Activated CD8-positive, alpha-beta memory T cell treated with anti-CD3 and anti-CD28 coated beads, Interleukin-2, amount 50 U/mL, for 24 hours (primary cell): Measurements from ENCODE around the gene SLC12A1.
A peak's percentile ranks its signal among the peaks of the same experiment; 100 is the strongest.

Source experiments
- DNase-seq: peaks from one replicate; pipeline ENCODE4 v3.0.0-alpha.2; 2020; ENCODE audit errors: extremely low read depth

SLC12A1 gene

GRCh38 chr15:48205981-48206380 lies at the start of gene SLC12A1:
Gene SLC12A1 (plus strand): TSS chr15:48206302. CDS start chr15:48207720, 1,418 bp downstream.
- DNase-seq: no peak

GRCh38 chr15:48168616-48169015 lies 37.5 kb upstream of the SLC12A1 start:
- no peak for DNase-seq

- DNase-seq: no peak
These were observed 35.1 kb upstream of the SLC12A1 start for GRCh38 chr15:48170981-48171380.

DNA sequence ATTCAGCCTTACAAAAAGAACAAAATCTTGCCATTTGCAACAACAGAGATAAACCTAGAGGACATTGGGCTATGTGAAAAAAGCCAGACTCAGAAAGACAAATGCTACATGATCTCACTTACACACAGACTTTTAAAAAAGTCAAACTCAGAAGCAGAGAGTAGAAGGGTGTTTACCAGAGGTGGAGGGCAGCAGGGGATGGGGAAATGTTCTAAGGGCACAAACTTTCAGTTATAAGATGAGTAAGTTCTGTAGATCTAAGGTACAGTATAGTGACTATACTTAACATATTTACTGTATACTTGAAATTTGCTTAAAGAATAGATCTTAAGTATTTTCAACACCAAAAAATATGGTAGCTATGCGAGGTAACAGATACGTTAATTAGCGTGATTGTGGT lies 31.0 kb upstream of the SLC12A1 start:
- DNase-seq: no peak

DNA sequence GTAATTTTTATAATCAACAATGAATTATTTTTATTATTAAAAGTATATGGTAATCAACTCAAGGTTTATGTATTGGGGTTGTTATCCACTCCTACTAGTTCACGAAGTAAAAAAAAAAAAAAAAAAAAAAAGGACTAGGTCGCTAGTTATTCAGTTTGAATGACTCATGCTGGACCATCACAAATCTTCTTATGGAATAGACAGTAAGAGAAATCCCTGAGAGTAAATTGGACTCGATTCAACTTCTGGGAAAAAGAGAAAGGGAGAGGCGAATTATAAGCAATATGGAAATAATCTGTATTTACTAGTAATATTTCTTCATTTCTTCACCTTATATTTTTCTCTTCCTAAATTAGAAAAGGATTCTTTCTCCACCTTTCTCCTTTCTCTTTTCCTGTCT lies 30.0 kb upstream of the SLC12A1 start:
- no peak for DNase-seq

GRCh38 chr15:48176957-48177356 lies 29.1 kb upstream of the SLC12A1 start:
- no peak for DNase-seq

DNA sequence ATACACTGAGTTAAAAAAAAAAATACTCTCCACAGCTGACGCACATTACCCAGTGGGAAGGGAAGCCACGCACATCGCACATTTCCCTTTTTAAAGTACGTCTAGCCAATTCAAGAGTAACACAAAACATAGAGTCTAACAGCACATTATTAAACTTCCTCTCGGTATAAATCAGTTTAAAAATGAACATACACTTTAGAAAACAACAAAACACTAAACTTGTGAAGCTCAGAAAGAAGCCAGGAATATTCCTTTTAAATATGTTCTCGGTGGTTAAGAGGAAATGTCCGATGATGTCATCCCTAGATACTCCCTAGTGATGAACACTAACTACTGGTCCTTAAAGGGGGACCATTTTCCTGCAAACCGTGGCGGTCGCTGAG lies 28.7 kb upstream of the SLC12A1 start:
- DNase-seq: no peak

- peak; percentile 37 for DNase-seq
These were observed 28.1 kb upstream of the SLC12A1 start, which contains the start of gene MYEF2 for GRCh38 chr15:48177766-48178647. Gene MYEF2 (minus strand): TSS chr15:48178295. CDS start chr15:48178237, 58 bp downstream.

DNA sequence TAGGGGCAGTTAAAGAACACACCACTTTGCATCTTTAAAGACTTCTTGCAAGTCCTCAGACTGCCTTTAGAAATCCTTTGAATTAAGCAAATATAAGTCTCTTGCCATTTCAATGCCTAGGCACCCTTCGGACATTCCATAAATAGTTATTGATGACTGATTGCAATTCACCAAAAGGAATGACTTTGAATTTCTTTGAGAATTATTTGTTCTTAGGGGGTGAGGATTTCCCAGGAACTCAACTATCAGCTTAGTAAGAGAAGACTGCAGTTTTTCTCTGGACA lies 27.5 kb upstream of the SLC12A1 start:
- no peak for DNase-seq

- no peak for DNase-seq
These were observed 23.4 kb upstream of the SLC12A1 start for GRCh38 chr15:48182749-48183148.

- DNase-seq: no peak
These were observed 20.6 kb upstream of the SLC12A1 start for GRCh38 chr15:48185529-48185928.

- no peak for DNase-seq
These were observed 19.8 kb upstream of the SLC12A1 start for GRCh38 chr15:48186271-48186670.

GRCh38 chr15:48190932-48191573 lies 15.0 kb upstream of the SLC12A1 start:
- DNase-seq: peak; percentile 0

- no peak for DNase-seq
These were observed 14.4 kb upstream of the SLC12A1 start, which contains the start of gene CTXN2 for GRCh38 chr15:48191574-48192225. Gene CTXN2 (plus strand): TSS chr15:48191665. CDS start chr15:48201301, 9,636 bp downstream.

- no peak for DNase-seq
These were observed 4.0 kb upstream of the SLC12A1 start for GRCh38 chr15:48202068-48202467.

DNA sequence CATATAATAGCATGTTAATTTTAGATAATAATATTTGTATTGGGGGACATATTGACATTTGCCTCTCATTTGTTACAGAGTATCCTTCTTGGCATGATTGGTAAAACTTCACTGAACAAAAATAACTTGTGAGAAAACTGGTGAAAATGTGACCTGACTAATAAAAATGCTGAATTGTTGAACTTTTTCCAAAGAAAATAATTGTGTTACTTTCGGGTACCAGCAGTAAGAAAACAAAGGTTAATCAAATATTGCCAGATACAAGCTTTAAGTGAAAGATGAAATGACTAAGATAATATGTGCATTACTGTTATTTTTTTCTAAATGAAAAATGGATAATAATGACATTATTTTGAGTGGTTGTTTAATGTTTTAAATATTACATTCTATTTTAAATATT lies 15.2 kb downstream of the SLC12A1 start:
- DNase-seq: no peak

DNA sequence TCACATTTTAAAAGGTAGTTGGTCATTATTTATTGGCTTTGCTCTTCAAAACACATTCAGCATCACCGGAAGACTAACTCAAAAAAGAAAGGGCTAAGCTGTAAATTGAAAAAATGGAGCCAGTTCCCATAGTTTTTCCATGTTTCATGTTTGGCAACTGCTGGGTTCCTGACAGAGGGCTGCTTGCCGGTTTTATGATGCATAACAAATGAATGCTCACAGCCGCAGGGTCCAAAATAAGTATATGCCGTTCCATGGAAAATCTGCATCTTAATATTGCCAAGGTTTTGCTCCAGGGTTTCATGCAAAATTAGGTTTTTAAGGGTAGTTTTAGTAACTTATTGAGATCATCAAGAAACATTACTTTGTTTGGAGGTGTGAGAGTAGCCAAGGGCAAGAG lies 15.8 kb downstream of the SLC12A1 start:
- DNase-seq: no peak

- DNase-seq: no peak
These were observed 16.5 kb downstream of the SLC12A1 start for GRCh38 chr15:48222627-48223026.

DNA sequence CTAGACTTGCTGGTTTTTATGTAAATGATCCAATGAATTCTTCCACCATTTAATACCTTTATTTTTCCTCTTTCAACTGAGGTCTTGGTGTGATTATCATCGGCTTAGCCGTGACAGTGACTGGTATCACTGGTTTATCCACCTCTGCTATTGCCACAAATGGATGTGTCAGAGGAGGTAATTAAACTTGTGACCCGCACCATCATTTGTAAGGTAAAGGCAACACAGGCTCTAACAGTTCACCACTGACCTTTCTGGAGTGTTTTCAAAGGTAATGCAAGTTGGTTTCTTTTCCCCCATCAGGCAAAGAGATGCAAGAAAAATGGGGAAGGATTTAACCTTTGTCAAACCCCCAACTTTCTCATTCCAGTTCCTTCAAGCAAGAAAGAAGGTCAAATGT lies 19.7 kb downstream of the SLC12A1 start:
- no peak for DNase-seq

- no peak for DNase-seq
These were observed 24.4 kb downstream of the SLC12A1 start for GRCh38 chr15:48230498-48230897.

DNA sequence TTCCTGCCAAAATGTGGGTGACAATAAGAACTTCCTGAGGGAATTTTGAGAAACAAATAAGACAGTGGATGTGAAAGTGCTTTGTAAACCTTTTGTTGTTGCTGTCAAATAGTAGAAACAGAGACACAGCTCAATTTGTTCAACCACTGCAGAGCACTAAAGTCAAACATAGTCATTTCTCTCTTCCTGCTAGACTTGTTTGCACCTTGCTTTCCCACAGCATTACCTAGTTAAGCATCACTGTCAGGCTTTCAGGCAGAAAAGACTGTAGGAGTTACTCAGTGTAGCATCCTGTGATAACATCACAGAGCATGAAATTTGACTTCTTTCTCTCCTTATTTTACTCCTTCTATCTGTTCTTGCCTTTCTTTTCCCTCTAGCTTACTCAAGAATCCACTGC lies 27.1 kb downstream of the SLC12A1 start:
- DNase-seq: no peak

DNA sequence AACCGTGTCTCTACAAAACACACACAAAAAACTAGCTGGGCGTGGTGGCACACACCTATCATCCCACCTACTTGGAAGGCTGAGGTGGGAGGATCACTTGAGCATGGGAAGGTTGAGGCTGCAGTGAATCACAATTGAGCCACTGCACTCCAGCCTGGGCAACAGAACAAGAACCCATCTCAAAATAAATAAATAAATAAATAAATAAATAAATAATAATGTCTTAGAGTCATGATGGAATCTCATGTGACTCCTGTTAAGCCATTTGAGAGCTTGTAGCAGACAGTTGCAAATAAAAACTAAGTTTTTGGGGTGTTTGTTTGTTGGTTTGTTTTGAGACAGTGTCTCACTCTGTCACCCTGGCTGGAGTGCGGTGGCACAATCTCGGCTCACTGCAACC lies 33.2 kb downstream of the SLC12A1 start:
- DNase-seq: no peak

DNA sequence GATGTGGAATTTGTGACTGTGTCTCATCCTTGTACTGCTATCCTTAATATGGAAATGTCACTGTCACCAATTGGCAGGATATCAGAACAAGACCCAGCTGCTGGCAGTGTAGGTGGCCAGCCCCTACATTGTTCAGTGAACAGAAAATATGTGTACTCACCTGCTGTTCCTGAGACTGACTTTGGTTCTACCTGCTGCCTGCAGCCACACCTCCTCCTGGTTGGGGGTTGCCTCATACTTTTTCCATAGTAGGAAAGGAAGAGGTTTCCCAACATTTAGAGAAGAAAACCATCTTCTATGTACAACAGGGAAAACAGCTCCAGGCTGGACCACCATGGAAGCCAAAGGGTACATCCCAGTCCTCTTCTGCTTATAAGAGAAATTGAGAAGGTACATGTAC lies 35.9 kb downstream of the SLC12A1 start:
- DNase-seq: no peak
